ENCODE data around the gene SIGLEC6. TPM values are rescaled to one million over a fixed set of nuclear protein-coding genes. Genes with fewer than 3 reads are reported as not detected.

Gene SIGLEC6
- total and polyA plus RNA-seq, 3 experiments from 2014 or later: not detected

GRCh38 chr19:51552608-51552995 lies 21.1 kb upstream of the SIGLEC6 start:
- H3K27me3 Mint-ChIP-seq: peaks cover 47 to 78% of the 10 kb centered on the region in 2 donors
- Histone ChIP-seq H3K36me3 (ENCODE audit: insufficient read depth, low read length) (no peaks in the 10 kb centered on the region), H3K4me1 (ENCODE audit: insufficient read depth, low read length) (no peaks in the 10 kb centered on the region), H3K27ac (ENCODE audit: low read depth, low read length) (peak overlapping the region; percentile 96), H3K27me3 (ENCODE audit: insufficient read depth, low read length, poor library complexity, severe bottlenecking) (no peaks in the 10 kb centered on the region), H3K9me3 (ENCODE audit: low read length) (no peaks in the 10 kb centered on the region), H3K4me3 (ENCODE audit: low read length) (no peak overlapping the region)
- H3K27ac Mint-ChIP-seq: peak overlapping the region in 1 of 8 donors; percentile 25
- H3K36me3 Mint-ChIP-seq: no peaks in the 10 kb centered on the region
- ChIA-PET POLR2A (no interaction called here), CTCF (no interaction called here)
- H3K9me3 Mint-ChIP-seq: peaks cover 3 to 10% (median 6%) of the 10 kb centered on the region in 5 donors
- peaks cover 11 to 26% (median 22%) of the 10 kb centered on the region in 3 donors for H3K4me1 Mint-ChIP-seq
- H3K4me3 Mint-ChIP-seq: no peak overlapping the region
- no peak for DNase-seq

GRCh38 chr19:51551673-51552432 lies 20.4 kb upstream of the SIGLEC6 start:
- peaks cover 11 to 28% (median 22%) of the 10 kb centered on the region in 3 donors for H3K4me1 Mint-ChIP-seq
- Histone ChIP-seq H3K4me1 (ENCODE audit: insufficient read depth, low read length) (no peaks in the 10 kb centered on the region), H3K36me3 (ENCODE audit: insufficient read depth, low read length) (no peaks in the 10 kb centered on the region), H3K9me3 (ENCODE audit: low read length) (no peaks in the 10 kb centered on the region), H3K27me3 (ENCODE audit: insufficient read depth, low read length, poor library complexity, severe bottlenecking) (no peaks in the 10 kb centered on the region), H3K27ac (ENCODE audit: low read depth, low read length) (peak overlapping the region; percentile 96), H3K4me3 (ENCODE audit: low read length) (peak overlapping the region; percentile 0)
- no peaks in the 10 kb centered on the region for H3K36me3 Mint-ChIP-seq
- no peak overlapping the region for H3K27ac Mint-ChIP-seq
- H3K4me3 Mint-ChIP-seq: peak overlapping the region in 2 of 7 donors; percentile 17 to 50
- peaks cover 3 to 9% (median 6%) of the 10 kb centered on the region in 5 donors for H3K9me3 Mint-ChIP-seq
- peaks cover 53 to 83% of the 10 kb centered on the region in 2 donors for H3K27me3 Mint-ChIP-seq
- CTCF ChIA-PET: no interaction called here
- no peak for DNase-seq
- POLR2A ChIA-PET: no interaction called here

GRCh38 chr19:51550848-51551672 lies 19.6 kb upstream of the SIGLEC6 start:
- no peaks in the 10 kb centered on the region for H3K27me3 ChIP-seq (ENCODE audit: insufficient read depth, low read length, poor library complexity, severe bottlenecking)
- no peak overlapping the region for H3K27ac Mint-ChIP-seq
- H3K4me3 ChIP-seq (ENCODE audit: low read length): no peak overlapping the region
- POLR2A ChIA-PET: no interaction called here
- no peak for DNase-seq
- H3K4me3 Mint-ChIP-seq: peak overlapping the region in 1 of 7 donors; percentile 17
- H3K4me1 Mint-ChIP-seq: peaks cover 11 to 33% (median 22%) of the 10 kb centered on the region in 3 donors
- no peaks in the 10 kb centered on the region for H3K36me3 Mint-ChIP-seq
- CTCF ChIA-PET: interaction anchor here (1.0 kb wide), 1 partner anchor 242 kb away, joined by 3 read pairs; no protein-coding TSS in a partner anchor
- peaks cover 4% of the 10 kb centered on the region for H3K4me1 ChIP-seq (ENCODE audit: insufficient read depth, low read length)
- peaks cover 3 to 8% (median 5%) of the 10 kb centered on the region in 5 donors for H3K9me3 Mint-ChIP-seq
- peaks cover 48 to 83% of the 10 kb centered on the region in 2 donors for H3K27me3 Mint-ChIP-seq
- H3K9me3 ChIP-seq (ENCODE audit: low read length): no peaks in the 10 kb centered on the region
- peak overlapping the region; percentile 96 for H3K27ac ChIP-seq (ENCODE audit: low read depth, low read length)
- H3K36me3 ChIP-seq (ENCODE audit: insufficient read depth, low read length): no peaks in the 10 kb centered on the region

- H3K4me3 ChIP-seq (ENCODE audit: low read length): no peak overlapping the region
- no peaks in the 10 kb centered on the region for H3K36me3 ChIP-seq (ENCODE audit: insufficient read depth, low read length)
- ChIA-PET POLR2A (no interaction called here), CTCF (interaction anchor here (1.0 kb wide), 1 partner anchor 241 kb away, joined by 3 read pairs; no protein-coding TSS in a partner anchor)
- peaks cover 5% of the 10 kb centered on the region for H3K4me1 ChIP-seq (ENCODE audit: insufficient read depth, low read length)
- no peak overlapping the region for H3K4me3 Mint-ChIP-seq
- peaks cover 47 to 73% of the 10 kb centered on the region in 2 donors for H3K27me3 Mint-ChIP-seq
- peak overlapping the region in 1 of 8 donors; percentile 66 for H3K27ac Mint-ChIP-seq
- H3K27ac ChIP-seq (ENCODE audit: low read depth, low read length): peak overlapping the region; percentile 96
- peaks cover 0 to 6% (median 3%) of the 10 kb centered on the region in 5 donors for H3K9me3 Mint-ChIP-seq
- DNase-seq: no peak
- peaks cover 11 to 33% (median 22%) of the 10 kb centered on the region in 3 donors for H3K4me1 Mint-ChIP-seq
- H3K36me3 Mint-ChIP-seq: no peaks in the 10 kb centered on the region
- H3K27me3 ChIP-seq (ENCODE audit: insufficient read depth, low read length, poor library complexity, severe bottlenecking): no peaks in the 10 kb centered on the region
- no peaks in the 10 kb centered on the region for H3K9me3 ChIP-seq (ENCODE audit: low read length)
These were observed 18.3 kb upstream of the SIGLEC6 start for GRCh38 chr19:51549533-51550324.

GRCh38 chr19:51548891-51549305 lies 17.4 kb upstream of the SIGLEC6 start:
- H3K27ac Mint-ChIP-seq: peak overlapping the region in 1 of 8 donors; percentile 66
- Histone ChIP-seq H3K4me3 (ENCODE audit: low read length) (no peak overlapping the region), H3K4me1 (ENCODE audit: insufficient read depth, low read length) (peaks cover 5% of the 10 kb centered on the region), H3K9me3 (ENCODE audit: low read length) (no peaks in the 10 kb centered on the region), H3K27me3 (ENCODE audit: insufficient read depth, low read length, poor library complexity, severe bottlenecking) (no peaks in the 10 kb centered on the region), H3K36me3 (ENCODE audit: insufficient read depth, low read length) (no peaks in the 10 kb centered on the region), H3K27ac (ENCODE audit: low read depth, low read length) (peak overlapping the region; percentile 96)
- H3K36me3 Mint-ChIP-seq: no peaks in the 10 kb centered on the region
- H3K4me1 Mint-ChIP-seq: peaks cover 11 to 33% (median 22%) of the 10 kb centered on the region in 3 donors
- ChIA-PET POLR2A (no interaction called here), CTCF (no interaction called here)
- DNase-seq: no peak
- H3K9me3 Mint-ChIP-seq: peaks cover 0 to 4% (median 0%) of the 10 kb centered on the region in 5 donors
- no peak overlapping the region for H3K4me3 Mint-ChIP-seq
- H3K27me3 Mint-ChIP-seq: peaks cover 48 to 70% of the 10 kb centered on the region in 2 donors

GRCh38 chr19:51548213-51548651 lies 16.8 kb upstream of the SIGLEC6 start:
- no peak for DNase-seq
- no peak overlapping the region for H3K4me3 ChIP-seq (ENCODE audit: low read length)
- ChIA-PET CTCF (no interaction called here), POLR2A (no interaction called here)
- H3K9me3 ChIP-seq (ENCODE audit: low read length): no peaks in the 10 kb centered on the region
- Mint-ChIP-seq H3K4me1 (peaks cover 11 to 33% (median 22%) of the 10 kb centered on the region in 3 donors), H3K4me3 (no peak overlapping the region), H3K9me3 (peaks cover 0 to 4% (median 0%) of the 10 kb centered on the region in 5 donors), H3K27me3 (peaks cover 48 to 67% of the 10 kb centered on the region in 2 donors), H3K27ac (no peak overlapping the region), H3K36me3 (no peaks in the 10 kb centered on the region)
- no peaks in the 10 kb centered on the region for H3K36me3 ChIP-seq (ENCODE audit: insufficient read depth, low read length)
- peak overlapping the region; percentile 96 for H3K27ac ChIP-seq (ENCODE audit: low read depth, low read length)
- H3K27me3 ChIP-seq (ENCODE audit: insufficient read depth, low read length, poor library complexity, severe bottlenecking): no peaks in the 10 kb centered on the region
- H3K4me1 ChIP-seq (ENCODE audit: insufficient read depth, low read length): peaks cover 5% of the 10 kb centered on the region

- CTCF ChIA-PET: interaction anchor here (0.7 kb wide), 1 partner anchor 110 kb away, joined by 3 read pairs; no protein-coding TSS in a partner anchor
These were observed 16.1 kb upstream of the SIGLEC6 start for GRCh38 chr19:51547397-51548212.

More at GRCh38 chr19:51547397-51548212, 16.1 kb upstream of the SIGLEC6 start:
- peaks cover 0 to 3% (median 0%) of the 10 kb centered on the region in 5 donors for H3K9me3 Mint-ChIP-seq
- Histone ChIP-seq H3K27me3 (ENCODE audit: insufficient read depth, low read length, poor library complexity, severe bottlenecking) (no peaks in the 10 kb centered on the region), H3K4me3 (ENCODE audit: low read length) (no peak overlapping the region), H3K9me3 (ENCODE audit: low read length) (no peaks in the 10 kb centered on the region), H3K4me1 (ENCODE audit: insufficient read depth, low read length) (peaks cover 5% of the 10 kb centered on the region), H3K36me3 (ENCODE audit: insufficient read depth, low read length) (no peaks in the 10 kb centered on the region), H3K27ac (ENCODE audit: low read depth, low read length) (peak overlapping the region; percentile 96)
- no peak for DNase-seq
- POLR2A ChIA-PET: no interaction called here
- peaks cover 43 to 69% of the 10 kb centered on the region in 2 donors for H3K27me3 Mint-ChIP-seq
- H3K4me3 Mint-ChIP-seq: no peak overlapping the region
- H3K4me1 Mint-ChIP-seq: peaks cover 11 to 33% (median 22%) of the 10 kb centered on the region in 3 donors
- H3K36me3 Mint-ChIP-seq: no peaks in the 10 kb centered on the region
- H3K27ac Mint-ChIP-seq: peak overlapping the region in 1 of 8 donors; percentile 58

Data from CD8-positive, alpha-beta memory T cell (primary cell).